ENCODE data around the gene GALNT10. TPM values are rescaled to one million over a fixed set of nuclear protein-coding genes. Genes with fewer than 3 reads are reported as not detected.

Gene GALNT10
- total RNA-seq, 1 donor from 2014 or later, result 27.6 TPM

- no peak for TF ChIP-seq CTCF (IDR thresholded peaks at IDR 0.05; ENCODE audit: insufficient read depth, low read length, poor library complexity, severe bottlenecking)
- H3K27me3 ChIP-seq (ENCODE audit: control insufficient read depth, insufficient read depth, low read length), result no peaks in the 10 kb centered on the region
- H3K4me3 ChIP-seq (ENCODE audit: low read depth, low read length), result no peak overlapping the region
- no peak for DNase-seq (ENCODE audit: low read depth)
- H3K36me3 ChIP-seq (ENCODE audit: control insufficient read depth, insufficient read depth, low read length), result no peaks in the 10 kb centered on the region
These were observed 47.4 kb downstream of the GALNT10 start for GRCh38 chr5:154237946-154238345.

GRCh38 chr5:154238776-154239481 lies 48.4 kb downstream of the GALNT10 start:
- Histone ChIP-seq H3K36me3 (ENCODE audit: control insufficient read depth, insufficient read depth, low read length) (no peaks in the 10 kb centered on the region), H3K27me3 (ENCODE audit: control insufficient read depth, insufficient read depth, low read length) (no peaks in the 10 kb centered on the region), H3K4me3 (ENCODE audit: low read depth, low read length) (no peak overlapping the region)
- no peak for DNase-seq (ENCODE audit: low read depth)
- TF ChIP-seq CTCF (IDR thresholded peaks at IDR 0.05; ENCODE audit: insufficient read depth, low read length, poor library complexity, severe bottlenecking), result no peak

GRCh38 chr5:154240595-154240994 lies 50.1 kb downstream of the GALNT10 start:
- Histone ChIP-seq H3K36me3 (ENCODE audit: control insufficient read depth, insufficient read depth, low read length) (no peaks in the 10 kb centered on the region), H3K4me3 (ENCODE audit: low read depth, low read length) (no peak overlapping the region), H3K27me3 (ENCODE audit: control insufficient read depth, insufficient read depth, low read length) (no peaks in the 10 kb centered on the region)
- DNase-seq (ENCODE audit: low read depth), result no peak
- TF ChIP-seq CTCF (IDR thresholded peaks at IDR 0.05; ENCODE audit: insufficient read depth, low read length, poor library complexity, severe bottlenecking), result no peak

- H3K27me3 ChIP-seq (ENCODE audit: control insufficient read depth, insufficient read depth, low read length), result no peaks in the 10 kb centered on the region
These were observed 50.5 kb downstream of the GALNT10 start for GRCh38 chr5:154241021-154241420.

GRCh38 chr5:154242442-154242841 lies 51.9 kb downstream of the GALNT10 start:
- no peaks in the 10 kb centered on the region for H3K36me3 ChIP-seq (ENCODE audit: control insufficient read depth, insufficient read depth, low read length)
- no peaks in the 10 kb centered on the region for H3K27me3 ChIP-seq (ENCODE audit: control insufficient read depth, insufficient read depth, low read length)
- no peak for DNase-seq (ENCODE audit: low read depth)
- no peak overlapping the region for H3K4me3 ChIP-seq (ENCODE audit: low read depth, low read length)
- TF ChIP-seq CTCF (IDR thresholded peaks at IDR 0.05; ENCODE audit: insufficient read depth, low read length, poor library complexity, severe bottlenecking), result no peak

More at GRCh38 chr5:154241021-154241420, 50.5 kb downstream of the GALNT10 start:
- Histone ChIP-seq H3K36me3 (ENCODE audit: control insufficient read depth, insufficient read depth, low read length) (no peaks in the 10 kb centered on the region), H3K4me3 (ENCODE audit: low read depth, low read length) (no peak overlapping the region)
- TF ChIP-seq CTCF (IDR thresholded peaks at IDR 0.05; ENCODE audit: insufficient read depth, low read length, poor library complexity, severe bottlenecking), result no peak
- no peak for DNase-seq (ENCODE audit: low read depth)

GRCh38 chr5:154242964-154243376 lies 52.4 kb downstream of the GALNT10 start:
- Histone ChIP-seq H3K27me3 (ENCODE audit: control insufficient read depth, insufficient read depth, low read length) (no peaks in the 10 kb centered on the region), H3K36me3 (ENCODE audit: control insufficient read depth, insufficient read depth, low read length) (no peaks in the 10 kb centered on the region), H3K4me3 (ENCODE audit: low read depth, low read length) (no peak overlapping the region)
- DNase-seq (ENCODE audit: low read depth), result no peak
- TF ChIP-seq CTCF (IDR thresholded peaks at IDR 0.05; ENCODE audit: insufficient read depth, low read length, poor library complexity, severe bottlenecking), result no peak
